HG03354 (cell line): ENCODE results near the gene TSSC4.

ENCODE experiments used
- ATAC-seq: cut with Tn5 transposase; IDR thresholded peaks from one replicate; pipeline ENCODE4 v1.9.1; 2021; ENCODE audit warnings: mild to moderate bottlenecking; ENCODE audit not compliant: unreplicated experiment, poor library complexity, severe bottlenecking

The TSSC4 gene

GRCh38 chr11:2396471-2396870, 4.1 kb upstream of the TSSC4 start:
- no peak for ATAC-seq

- ATAC-seq = no peak
Measured at GRCh38 chr11:2397005-2397404, 3.5 kb upstream of the TSSC4 start.

GRCh38 chr11:2398664-2399355, 1.7 kb upstream of the TSSC4 start:
- ATAC-seq = no peak

GRCh38 chr11:2399488-2400068, 972 bp upstream of the TSSC4 start:
- no peak for ATAC-seq

GRCh38 chr11:2400762-2401435, 349 bp downstream of the TSSC4 start:
- no peak for ATAC-seq

GRCh38 chr11:2401436-2401984, 960 bp downstream of the TSSC4 start:
- ATAC-seq = no peak

- ATAC-seq = no peak
Measured at GRCh38 chr11:2402106-2402505, 1.6 kb downstream of the TSSC4 start.

- no peak for ATAC-seq
Measured at GRCh38 chr11:2402890-2403645, 2.5 kb downstream of the TSSC4 start.

- ATAC-seq = no peak
Measured at GRCh38 chr11:2404735-2405196, 4.2 kb downstream of the TSSC4 start.

- no peak for ATAC-seq
Measured at GRCh38 chr11:2406451-2406850, 5.9 kb downstream of the TSSC4 start.

- ATAC-seq = no peak
Measured at GRCh38 chr11:2406878-2407410, 6.4 kb downstream of the TSSC4 start.

GRCh38 chr11:2408671-2409070, 8.1 kb downstream of the TSSC4 start:
- ATAC-seq = no peak

- no peak for ATAC-seq
Measured at GRCh38 chr11:2409126-2409525, 8.6 kb downstream of the TSSC4 start.

- no peak for ATAC-seq
Measured at GRCh38 chr11:2409611-2410468, 9.3 kb downstream of the TSSC4 start.

- ATAC-seq = no peak
Measured at GRCh38 chr11:2410616-2411015, 10.1 kb downstream of the TSSC4 start.

- ATAC-seq = no peak
Measured at GRCh38 chr11:2411446-2412305, 11.1 kb downstream of the TSSC4 start.

GRCh38 chr11:2412323-2412722, 11.8 kb downstream of the TSSC4 start:
- ATAC-seq = no peak
